Glomerular endothelial cell (primary cell): ENCODE data around the gene UQCRC1. TPM values are rescaled to one million over a fixed set of nuclear protein-coding genes. Genes with fewer than 3 reads are reported as not detected.

Experiments used
- DNase-seq: peaks from one replicate; pipeline ENCODE4 v3.0.0-alpha.2; 2011; ENCODE audit warnings: low read depth, low spot score; ENCODE audit errors: extremely low read depth
- total RNA-seq: library from RNA; depleted of rRNA; stranded (reverse); fragments of >200 nt; gene quantifications from 2 replicates; pipeline ENCODE4 v1.2.3, GENCODE V29; 2015

Gene UQCRC1
- total RNA-seq, 1 donor from 2014 or later: 207 TPM

- no peak for DNase-seq
Observed at GRCh38 chr3:48634661-48635221, 25.3 kb upstream of the UQCRC1 start.

DNA sequence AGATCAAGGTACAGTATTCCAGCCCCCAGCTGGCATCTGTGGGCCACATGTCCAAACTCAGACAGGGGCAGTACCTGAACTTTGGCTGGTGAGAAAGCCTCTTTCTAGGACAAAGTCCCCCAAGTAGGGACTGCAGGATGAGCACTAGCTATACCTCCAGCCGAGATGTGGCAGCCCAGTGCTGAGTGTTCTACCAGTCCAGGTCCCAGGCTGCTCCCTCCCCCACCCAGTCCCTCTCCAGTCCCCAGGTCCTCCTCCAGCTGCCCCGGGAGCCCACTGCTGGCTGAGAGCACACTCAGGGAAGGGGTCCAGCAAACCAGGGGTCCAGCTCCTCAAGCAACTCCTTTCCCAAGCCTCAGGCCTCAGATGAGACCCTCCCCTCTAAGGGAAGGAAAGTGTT is 24.3 kb upstream of the UQCRC1 start:
- DNase-seq: no peak

DNA sequence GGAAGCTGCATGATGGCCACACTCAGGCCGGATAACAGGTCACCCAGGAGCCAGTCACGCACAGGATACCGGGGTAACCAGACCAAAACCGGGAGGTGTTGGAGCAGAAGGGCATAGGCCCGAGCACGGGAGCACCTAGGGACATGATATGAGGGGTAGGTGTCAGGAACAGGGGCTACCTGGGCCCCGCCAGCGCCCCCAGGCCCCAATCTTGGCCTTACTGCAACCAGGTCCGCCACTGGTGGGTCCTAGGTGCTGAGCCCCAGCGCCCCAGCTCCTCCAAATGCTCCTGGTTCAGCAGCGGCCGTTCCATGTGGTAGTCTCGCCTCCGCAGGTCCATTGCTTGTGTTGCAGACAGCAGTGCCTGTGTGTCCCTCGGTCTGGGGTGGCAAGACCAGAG is 23.8 kb upstream of the UQCRC1 start:
- DNase-seq: no peak

- no peak for DNase-seq
Observed at GRCh38 chr3:48631516-48632448, 22.3 kb upstream of the UQCRC1 start.

DNA sequence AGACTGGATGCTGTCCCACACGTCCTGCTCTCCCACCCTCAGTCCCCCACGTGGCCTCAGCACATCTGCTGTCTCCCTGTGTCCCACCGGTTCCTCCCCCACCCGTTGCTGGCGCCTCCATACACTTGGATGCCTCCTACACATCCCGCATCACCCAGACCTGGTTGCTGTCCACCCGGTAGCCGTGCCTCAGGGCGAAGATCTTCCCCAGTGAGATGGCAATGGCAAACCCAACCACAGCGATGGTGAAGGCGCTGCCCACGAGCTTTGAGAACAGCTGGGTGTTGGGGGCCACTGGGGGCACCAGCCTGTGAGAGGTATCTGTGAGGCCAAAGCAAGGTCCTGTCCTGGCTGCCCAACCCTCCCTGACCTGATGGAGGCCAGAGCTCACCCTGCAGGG is 21.4 kb upstream of the UQCRC1 start:
- DNase-seq: no peak

DNA sequence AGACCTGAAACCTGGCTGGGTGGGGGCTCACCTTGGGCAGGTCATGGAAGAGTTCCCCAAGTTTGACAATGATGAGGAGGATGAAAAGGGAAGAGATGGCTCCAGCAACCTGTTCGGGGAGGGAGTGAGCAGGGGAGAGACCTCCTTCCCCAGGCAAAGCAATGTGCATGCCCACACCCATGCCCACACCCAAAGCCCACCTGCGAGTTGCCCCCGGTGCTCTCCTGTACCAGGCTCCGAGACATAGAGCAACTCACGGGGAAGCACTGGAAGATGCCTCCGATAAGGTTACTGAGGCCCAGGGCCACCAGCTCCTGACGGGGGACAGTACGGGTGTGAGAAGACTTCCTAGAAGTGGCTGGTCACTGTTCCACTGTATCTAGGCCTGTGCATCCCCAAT is 21.0 kb upstream of the UQCRC1 start:
- no peak for DNase-seq

- DNase-seq: no peak
Observed at GRCh38 chr3:48629894-48630293, 20.4 kb upstream of the UQCRC1 start.

DNA sequence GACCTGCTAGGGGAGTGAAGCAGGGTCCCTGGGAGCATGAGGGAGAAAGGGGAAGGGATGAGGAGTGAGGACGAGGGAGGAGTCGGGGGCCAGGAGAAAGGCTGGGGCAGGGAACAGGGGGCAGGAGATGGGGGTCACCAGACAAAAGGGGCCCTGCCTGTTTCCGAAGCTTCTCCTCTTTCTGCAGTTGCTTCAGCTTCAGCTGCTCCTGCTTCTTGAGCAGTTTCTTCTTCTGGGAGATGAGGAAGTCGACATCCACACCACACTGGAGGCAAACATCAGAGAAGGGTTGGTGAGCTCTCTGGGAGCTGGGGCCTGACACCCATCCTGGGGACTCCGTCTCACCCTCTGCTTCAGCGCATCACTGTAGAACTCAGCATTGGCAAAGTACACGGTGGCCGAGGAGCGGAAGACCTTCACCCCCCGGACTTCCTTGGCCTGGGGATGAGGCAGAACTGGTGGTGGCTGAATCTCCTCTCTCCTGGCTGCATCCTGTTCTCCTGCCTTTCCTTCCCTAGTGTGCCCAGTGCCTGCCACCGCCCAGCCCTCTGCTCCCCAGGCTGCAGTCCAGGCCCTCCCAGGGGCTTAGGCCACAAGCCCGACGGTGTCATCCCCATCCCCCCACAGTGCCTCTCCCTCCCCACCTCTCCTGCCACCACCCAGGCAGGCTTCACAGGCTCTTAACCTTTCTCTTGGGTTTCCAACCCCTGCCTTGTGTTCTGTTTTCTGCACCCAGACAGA is 19.0 kb upstream of the UQCRC1 start:
- no peak for DNase-seq

GRCh38 chr3:48625600-48625999 is 16.2 kb upstream of the UQCRC1 start:
- no peak for DNase-seq

- DNase-seq: no peak
Observed at GRCh38 chr3:48624767-48625166, 15.3 kb upstream of the UQCRC1 start.

DNA sequence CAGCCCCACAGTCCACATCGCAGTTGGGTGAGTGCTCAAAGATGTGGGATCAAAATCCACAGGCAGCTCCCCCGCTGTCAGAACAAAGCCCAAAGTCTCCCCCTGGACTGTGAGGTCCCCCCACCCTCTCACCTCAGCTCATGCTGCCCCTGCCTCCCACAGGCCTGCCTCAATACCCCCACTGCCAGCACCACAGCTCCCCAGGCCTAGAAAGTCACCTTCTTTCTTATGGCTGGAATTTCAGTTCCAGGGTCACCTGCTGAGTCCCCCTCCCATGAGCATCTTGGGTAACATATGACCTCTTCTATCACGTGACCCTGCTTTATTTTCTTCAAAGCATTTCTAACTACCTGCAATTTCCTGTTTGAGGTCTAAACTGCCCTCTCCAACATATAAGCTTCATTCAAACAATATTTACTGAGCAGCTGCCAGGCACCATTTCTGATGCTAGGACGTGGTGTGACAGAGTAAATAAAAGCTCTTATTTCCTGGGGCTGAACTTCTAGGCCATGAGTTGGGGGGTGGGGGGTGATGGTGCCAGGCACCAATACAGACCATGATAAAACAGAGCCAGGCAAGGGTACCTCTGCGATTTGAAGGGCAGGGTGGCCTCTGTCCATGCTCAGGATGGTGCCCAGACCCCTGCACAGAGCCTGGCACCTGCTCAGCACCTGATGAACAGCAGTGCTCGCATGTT is 14.6 kb upstream of the UQCRC1 start:
- DNase-seq: no peak

GRCh38 chr3:48621461-48621869 is 12.0 kb upstream of the UQCRC1 start, which contains the start of gene TMEM89:
TSS of gene TMEM89 (minus strand) at chr3:48621769. CDS start at chr3:48621756, 13 bp downstream.
- no peak for DNase-seq

DNA sequence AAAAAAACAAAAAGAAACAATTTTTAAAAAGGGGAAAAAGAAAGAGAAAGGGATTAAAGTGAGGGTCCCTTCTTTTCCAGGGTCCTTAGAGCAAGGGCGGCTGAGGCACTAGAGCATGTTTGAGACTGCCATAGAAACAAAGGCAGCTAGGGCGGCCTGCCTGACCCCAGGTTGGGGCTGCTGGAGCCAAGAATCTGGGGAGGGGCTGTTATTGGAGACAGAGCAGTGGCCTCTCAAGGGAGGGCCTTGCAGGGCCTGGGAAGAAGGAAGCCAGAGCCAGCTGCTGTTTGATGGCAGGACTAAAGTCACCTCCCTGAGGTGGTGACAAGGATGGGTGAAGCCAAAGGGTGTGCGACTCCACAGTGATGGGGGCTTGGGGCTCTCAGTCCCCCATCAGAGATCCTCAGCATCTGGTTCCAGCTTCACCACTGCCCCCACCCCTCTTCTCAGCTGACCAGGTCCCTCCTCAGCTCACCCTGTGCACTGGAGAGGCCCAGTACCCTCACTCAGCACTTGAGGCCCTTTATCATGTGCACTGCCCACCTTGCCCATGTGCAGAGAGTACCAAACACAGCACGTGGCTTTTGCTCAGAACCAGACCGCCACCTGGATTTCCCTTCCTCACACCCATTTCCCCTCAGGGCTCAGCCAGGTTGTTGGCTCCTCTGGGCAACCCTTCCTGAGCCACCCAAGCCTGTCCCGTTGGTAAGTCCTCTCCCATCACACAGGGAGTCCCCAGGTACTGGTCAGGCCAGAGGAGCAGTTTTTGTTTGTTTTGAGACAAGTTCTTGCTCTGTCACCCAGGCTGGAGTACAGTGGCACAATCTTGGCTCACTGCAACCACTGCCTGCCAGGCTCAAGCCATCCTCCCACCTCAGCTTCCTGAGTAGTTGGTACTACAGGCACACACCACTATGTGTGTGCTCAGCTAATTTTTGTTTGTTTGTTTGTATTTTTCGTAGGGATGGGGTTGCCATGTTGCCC is 10.4 kb upstream of the UQCRC1 start:
- DNase-seq: no peak

- no peak for DNase-seq
Observed at GRCh38 chr3:48617559-48617958, 8.1 kb upstream of the UQCRC1 start.

- DNase-seq: no peak
Observed at GRCh38 chr3:48614044-48614443, 4.6 kb upstream of the UQCRC1 start.

DNA sequence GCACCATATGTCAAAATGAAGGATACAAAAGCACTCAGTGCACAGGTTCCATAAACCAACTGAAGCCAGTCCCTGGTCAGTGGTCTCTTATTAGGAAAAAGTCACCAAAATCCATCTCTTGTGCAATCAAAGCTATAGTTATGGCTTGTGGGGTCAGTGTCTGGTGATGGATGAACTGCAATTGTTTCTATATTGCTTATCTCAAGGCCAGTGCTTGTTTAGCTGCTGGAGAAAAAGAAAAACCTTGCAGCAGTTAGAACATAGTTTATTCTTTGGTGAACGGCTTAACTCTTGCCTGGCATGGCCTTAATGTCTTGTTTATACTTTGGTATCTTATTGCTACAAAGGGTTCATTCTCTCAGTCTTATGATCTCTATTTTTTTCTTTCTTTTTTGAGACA is 2.9 kb upstream of the UQCRC1 start:
- DNase-seq: no peak

GRCh38 chr3:48607519-48607918 is 1.9 kb downstream of the UQCRC1 start:
- DNase-seq: no peak

DNA sequence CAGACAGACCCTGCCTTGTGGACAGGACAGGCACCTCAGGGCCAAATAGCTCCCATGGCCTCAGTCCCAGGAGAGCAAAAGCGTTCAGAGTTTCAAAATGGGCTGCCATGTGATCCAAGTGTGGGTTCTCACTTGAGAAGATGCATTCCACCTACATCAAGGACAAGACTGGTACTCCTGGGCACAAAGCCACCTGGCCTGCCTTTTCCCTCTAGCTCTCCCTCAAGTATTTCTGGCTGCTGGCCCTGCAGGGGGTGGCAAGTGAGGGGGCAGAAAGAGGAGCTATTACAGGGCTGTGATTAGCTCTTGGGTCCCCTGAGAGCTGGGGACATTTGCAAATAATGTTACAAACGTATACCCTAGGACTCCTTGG is 7.8 kb downstream of the UQCRC1 start:
- no peak for DNase-seq

DNA sequence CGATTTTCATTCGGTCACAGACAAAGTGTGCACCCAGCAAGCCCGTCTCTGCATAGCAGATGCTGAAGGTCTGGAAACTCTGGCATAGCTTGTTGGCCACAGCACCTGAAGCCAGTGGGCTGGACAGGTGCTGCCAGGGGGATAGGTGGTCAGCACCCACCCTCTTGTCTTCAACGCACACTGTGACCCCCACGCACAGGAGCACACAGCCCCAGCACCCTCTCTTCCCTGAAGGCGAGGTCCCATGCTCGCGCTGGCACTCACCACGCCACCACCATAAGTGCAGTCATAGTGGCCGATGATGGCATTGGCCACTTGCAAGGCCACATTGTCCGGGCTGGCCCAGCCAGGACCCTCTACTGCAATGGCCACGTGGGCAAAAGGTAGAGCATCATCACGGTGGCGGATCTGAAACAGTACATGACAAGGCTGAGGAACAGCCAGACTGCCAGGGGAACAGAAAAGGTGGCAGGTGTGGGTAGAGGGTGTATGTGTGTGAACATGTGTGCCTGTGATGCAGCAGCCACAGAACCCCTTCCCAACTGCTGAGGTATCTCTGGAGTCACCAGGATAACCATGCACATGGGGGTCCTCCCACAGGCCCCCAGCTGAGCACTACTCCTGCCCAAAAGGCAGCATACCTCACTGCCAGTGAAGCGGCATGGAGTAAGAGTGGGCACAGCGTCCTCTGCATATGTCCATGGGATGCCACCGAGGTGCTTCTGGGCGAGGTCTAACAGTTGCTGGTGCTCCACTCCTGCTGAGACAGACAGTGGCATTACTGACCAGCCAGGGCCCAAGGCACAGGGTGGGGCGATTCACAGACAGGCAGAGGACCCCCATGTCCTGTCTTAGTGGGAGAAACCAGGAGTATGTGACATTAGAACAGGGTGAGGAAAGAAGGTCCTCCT is 8.5 kb downstream of the UQCRC1 start:
- DNase-seq: no peak
